Duodenal mucosa (tissue), 2 donors: ENCODE data around the gene COQ10A.

ENCODE experiments used
- H3K27ac ChIP-seq: one replicate; pipeline ENCODE4 v1.7.0; 2013; ENCODE audit warnings: low read depth, low read length
- H3K27me3 ChIP-seq, 2 donors: one replicate each; pipeline ENCODE4 v1.7.0; 2013; ENCODE audit warnings: low read length in 2 of 2, control low read depth in 1 of 2; ENCODE audit not compliant: insufficient read depth in 2 of 2, control insufficient read depth in 1 of 2
- H3K36me3 ChIP-seq, 2 donors: one replicate each; pipeline ENCODE4 v1.7.0; 2013; ENCODE audit warnings: low read length in 2 of 2, control low read depth in 1 of 2; ENCODE audit not compliant: insufficient read depth in 2 of 2, control insufficient read depth in 1 of 2
- H3K4me1 ChIP-seq, 2 donors: one replicate each; pipeline ENCODE4 v1.7.0; 2013; ENCODE audit warnings: low read length in 2 of 2, control low read depth in 1 of 2; ENCODE audit not compliant: insufficient read depth in 2 of 2, control insufficient read depth in 1 of 2
- H3K4me3 ChIP-seq, 2 donors: one replicate each; pipeline ENCODE4 v1.7.0; 2013; ENCODE audit warnings: low read length in 2 of 2, low read depth in 1 of 2
- H3K9ac ChIP-seq, 2 donors: one replicate each; pipeline ENCODE4 v1.7.0; 2013; ENCODE audit warnings: low read length in 2 of 2, low read depth in 1 of 2
- H3K9me3 ChIP-seq, 2 donors: one replicate each; pipeline ENCODE4 v1.7.0; 2013; ENCODE audit warnings: low read length in 2 of 2, control low read depth in 1 of 2; ENCODE audit not compliant: control insufficient read depth in 1 of 2

COQ10A gene

DNA sequence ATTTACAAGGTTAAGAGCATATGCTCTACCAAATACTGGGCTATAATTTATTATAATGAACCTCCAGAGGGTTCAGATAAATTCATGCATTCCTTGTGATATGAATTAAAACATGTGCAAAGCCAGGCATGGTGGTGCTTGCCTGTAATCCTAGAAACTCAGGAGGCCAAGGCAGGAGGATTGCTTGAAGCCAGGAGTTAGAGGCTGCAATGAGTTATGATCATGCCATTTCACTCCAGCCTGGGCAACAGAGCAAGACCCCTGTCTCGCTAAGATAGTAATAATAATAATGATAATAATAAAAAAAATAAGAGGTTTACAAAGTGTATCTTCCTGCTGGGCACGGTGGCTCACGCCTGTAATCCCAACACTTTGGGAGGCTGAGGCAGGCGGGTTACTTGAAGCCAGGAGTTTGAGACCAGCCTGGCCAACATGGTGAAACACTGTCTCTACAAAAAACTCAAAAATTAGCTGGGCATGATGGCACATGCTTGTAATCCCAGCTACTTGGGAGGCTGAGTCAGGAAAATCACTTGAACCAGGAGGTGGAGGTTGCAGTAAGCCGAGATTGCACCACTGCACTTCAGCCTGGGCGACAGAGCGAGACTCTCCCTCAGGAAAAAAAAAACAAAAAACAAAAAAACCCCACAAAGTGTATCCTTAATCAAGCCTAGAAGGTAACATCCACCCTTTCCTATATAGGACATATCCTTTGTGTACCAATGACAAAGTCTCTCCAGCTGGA, 40.7 kb downstream of the COQ10A start:
- Histone ChIP-seq H3K9ac (no peak overlapping the region), H3K36me3 (peaks cover 0 to 50% of the 10 kb centered on the region in 2 donors), H3K9me3 (no peaks in the 10 kb centered on the region), H3K4me3 (no peak overlapping the region), H3K4me1 (no peaks in the 10 kb centered on the region), H3K27ac (no peak overlapping the region), H3K27me3 (no peaks in the 10 kb centered on the region)

DNA sequence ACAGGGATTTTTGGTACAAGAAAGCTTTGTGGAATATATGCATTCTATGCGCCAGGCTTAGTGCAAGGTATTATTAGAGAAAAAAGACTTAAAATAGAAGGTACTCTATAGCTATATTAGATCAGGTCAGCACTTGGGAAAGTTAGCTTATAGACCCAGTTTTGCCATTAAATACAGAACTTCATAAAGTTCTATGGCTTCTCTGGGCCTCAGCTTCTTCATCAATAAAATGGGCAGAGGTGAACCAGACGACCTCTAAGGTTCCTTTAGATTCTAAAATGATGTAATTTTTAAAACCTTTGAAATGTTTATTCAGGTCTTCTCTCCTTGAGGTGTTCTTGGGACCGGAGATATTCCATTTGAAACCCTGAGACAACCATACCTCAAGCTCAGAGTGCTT, 42.0 kb downstream of the COQ10A start:
- H3K9me3 ChIP-seq, result no peaks in the 10 kb centered on the region
- H3K27me3 ChIP-seq, result no peaks in the 10 kb centered on the region
- H3K4me1 ChIP-seq, result no peaks in the 10 kb centered on the region
- no peak overlapping the region for H3K4me3 ChIP-seq
- peaks cover 0 to 50% of the 10 kb centered on the region in 2 donors for H3K36me3 ChIP-seq
- no peak overlapping the region for H3K27ac ChIP-seq
- no peak overlapping the region for H3K9ac ChIP-seq

DNA sequence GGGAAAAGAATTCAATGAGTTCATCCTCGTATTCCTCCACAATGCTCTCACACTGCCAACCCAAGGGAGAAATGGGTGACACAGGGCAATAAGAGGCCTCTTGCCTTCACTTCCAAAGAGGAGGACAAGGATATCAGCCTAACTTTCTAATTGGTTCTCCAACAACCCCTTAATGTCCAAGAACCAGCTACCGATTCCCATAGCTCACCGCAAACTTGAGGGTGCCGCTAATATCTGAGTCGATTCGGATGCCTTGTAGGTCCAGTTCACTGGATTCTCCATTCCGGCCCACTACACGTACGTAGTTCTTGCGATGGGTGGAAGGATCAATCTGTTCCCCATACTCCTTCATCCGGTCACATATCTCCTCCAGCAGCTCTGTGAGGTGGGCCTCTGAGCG, 44.3 kb downstream of the COQ10A start:
- Histone ChIP-seq H3K4me1 (peaks cover 10 to 13% of the 10 kb centered on the region in 2 donors), H3K4me3 (no peak overlapping the region), H3K9me3 (no peaks in the 10 kb centered on the region), H3K36me3 (peaks cover 0 to 41% of the 10 kb centered on the region in 2 donors), H3K27ac (no peak overlapping the region), H3K27me3 (no peaks in the 10 kb centered on the region), H3K9ac (no peak overlapping the region)

DNA sequence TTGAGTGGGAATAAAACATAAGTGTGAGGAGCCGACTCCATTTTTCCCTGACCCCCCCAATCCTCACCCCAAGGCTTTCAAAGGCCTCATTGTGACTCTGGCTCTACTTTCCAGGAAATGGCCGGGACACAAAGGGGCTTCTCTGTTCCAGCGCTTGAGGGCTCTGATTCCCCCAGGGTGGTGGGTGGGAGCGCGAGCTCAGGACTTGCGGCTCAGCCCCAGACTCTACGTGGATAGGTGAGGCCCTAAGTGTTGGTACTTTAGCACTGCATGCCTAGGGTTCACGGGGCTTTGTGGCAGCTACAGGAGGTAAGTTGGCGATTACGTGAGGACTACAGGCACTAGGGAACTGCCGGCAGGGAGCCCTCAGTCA, 48.5 kb downstream of the COQ10A start:
- Histone ChIP-seq H3K4me1 (peaks cover 10 to 19% of the 10 kb centered on the region in 2 donors), H3K4me3 (peak overlapping the region; percentile 98 to 99), H3K9me3 (no peaks in the 10 kb centered on the region), H3K27me3 (no peaks in the 10 kb centered on the region), H3K9ac (peak overlapping the region; percentile 96 to 99), H3K36me3 (peaks cover 12 to 37% of the 10 kb centered on the region in 2 donors), H3K27ac (peak overlapping the region; percentile 90)

DNA sequence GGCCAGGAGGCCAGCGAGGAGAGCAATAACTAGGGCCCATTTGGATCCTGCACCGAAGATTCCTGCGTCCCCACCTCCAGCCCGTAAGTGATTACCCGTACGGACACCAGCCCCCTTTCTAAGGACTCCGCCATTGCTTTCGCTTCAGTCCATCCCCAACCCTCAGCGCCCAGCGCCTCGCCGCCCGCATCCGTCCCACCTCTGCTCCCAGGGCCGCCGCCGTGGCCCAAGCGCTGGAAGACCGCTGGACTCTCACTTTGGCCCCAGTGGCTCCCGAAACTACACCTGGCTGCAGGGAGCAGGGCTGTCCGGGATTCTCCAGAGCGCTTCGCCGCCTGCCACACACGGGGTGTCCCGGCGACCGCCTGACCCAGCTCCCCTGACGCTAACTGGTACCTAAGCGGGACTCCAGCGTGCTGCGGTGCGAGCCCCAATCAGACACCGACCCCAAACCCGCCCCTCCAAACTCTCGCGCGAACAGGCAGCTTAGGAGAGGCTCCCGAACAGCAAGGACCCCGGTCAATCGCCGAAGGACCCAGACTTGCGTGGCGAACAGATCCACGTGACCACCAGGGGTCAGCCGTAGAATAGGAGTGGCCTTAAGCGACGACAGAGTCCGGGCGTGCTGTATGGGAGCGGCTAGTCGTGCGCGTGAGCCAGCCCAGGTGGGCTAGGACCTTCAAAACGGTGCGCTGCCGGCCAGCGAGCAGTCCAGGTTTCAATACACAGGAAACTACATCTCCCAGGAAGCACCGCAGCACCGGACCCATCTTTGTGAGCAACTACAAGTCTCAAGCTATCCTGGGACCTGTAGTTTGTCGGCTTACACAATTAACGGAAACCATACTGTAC, 49.1 kb downstream of the COQ10A start, which contains the start of gene CNPY2:
CNPY2 (minus strand) TSS at position 367 of the 852 bp plus-strand sequence. CDS start 771 bp downstream, outside the sequence.
- Histone ChIP-seq H3K27ac (peak within 1 kb of the TSS; percentile 90), H3K9ac (peak within 1 kb of the TSS; percentile 96 to 99), H3K36me3 (peaks cover 12 to 31% of the 10 kb centered on the region in 2 donors), H3K27me3 (no peaks in the 10 kb centered on the region), H3K9me3 (no peaks in the 10 kb centered on the region), H3K4me3 (peak within 1 kb of the TSS; percentile 98 to 99), H3K4me1 (peaks cover 10 to 19% of the 10 kb centered on the region in 2 donors)

DNA sequence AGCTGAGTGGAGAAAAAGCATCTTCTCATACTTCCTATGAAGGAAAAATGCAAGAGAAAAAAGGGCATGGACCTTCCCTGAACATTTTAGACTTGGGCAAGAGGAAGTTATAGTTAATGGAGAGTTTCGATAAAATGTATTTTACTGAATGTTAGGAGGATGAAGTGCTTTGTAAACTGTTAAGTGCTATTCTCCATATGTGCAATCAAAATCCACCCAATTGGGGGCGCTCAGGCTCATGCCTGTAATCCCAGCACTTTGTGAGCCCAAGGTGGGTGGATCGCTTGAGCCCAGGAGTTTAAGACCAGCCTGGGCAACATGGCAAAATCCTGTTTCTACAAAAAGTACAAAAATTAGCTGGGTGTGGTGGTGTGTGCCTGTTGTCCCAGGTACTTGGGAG, 50.9 kb downstream of the COQ10A start:
- H3K4me1 ChIP-seq, result peaks cover 10 to 19% of the 10 kb centered on the region in 2 donors
- H3K27ac ChIP-seq, result no peak overlapping the region
- H3K36me3 ChIP-seq, result peaks cover 12 to 31% of the 10 kb centered on the region in 2 donors
- no peak overlapping the region for H3K9ac ChIP-seq
- no peaks in the 10 kb centered on the region for H3K27me3 ChIP-seq
- H3K4me3 ChIP-seq, result no peak overlapping the region
- no peaks in the 10 kb centered on the region for H3K9me3 ChIP-seq
